ENCODE measurements around the gene ZDHHC5.

Gene ZDHHC5

GRCh38 chr11:57635246-57635645, 32.7 kb upstream of the ZDHHC5 start:
- no peak for TF ChIP-seq CTCF (IDR thresholded peaks at IDR 0.05)
- Histone ChIP-seq H3K4me3 (no peak overlapping the region), H3K27me3 (no peaks in the 10 kb centered on the region), H3K36me3 (no peaks in the 10 kb centered on the region), H3K9me3 (no peaks in the 10 kb centered on the region), H3K4me1 (peaks cover 3 to 23% (median 22%) of the 10 kb centered on the region in 4 donors), H3K27ac (no peak overlapping the region)
- DNase-seq, result no peak
- intact Hi-C loops (cut with DNase I; ENCODE audit: low total_unique reads), result loop anchor here (5.0 kb wide), 1 partner anchor 38 kb away; the partner anchor contains the start of gene SERPING1

- DNase-seq, result no peak
- Histone ChIP-seq H3K36me3 (no peaks in the 10 kb centered on the region), H3K4me3 (peak overlapping the region; percentile 81 to 91), H3K4me1 (peaks cover 3 to 32% (median 26%) of the 10 kb centered on the region in 4 donors), H3K9me3 (no peaks in the 10 kb centered on the region), H3K27me3 (no peaks in the 10 kb centered on the region), H3K27ac (peak overlapping the region; percentile 76)
- no peak for TF ChIP-seq CTCF (IDR thresholded peaks at IDR 0.05)
- intact Hi-C loops (cut with DNase I; ENCODE audit: low total_unique reads), result loop anchor here (5.0 kb wide), 1 partner anchor 40 kb away; the partner anchor contains the start of gene SERPING1
These were observed 30.3 kb upstream of the ZDHHC5 start for GRCh38 chr11:57637626-57638004.

GRCh38 chr11:57638005-57638781, 29.7 kb upstream of the ZDHHC5 start:
- H3K27me3 ChIP-seq, result no peaks in the 10 kb centered on the region
- H3K27ac ChIP-seq, result peak overlapping the region; percentile 76
- H3K36me3 ChIP-seq, result no peaks in the 10 kb centered on the region
- no peak for TF ChIP-seq CTCF (IDR thresholded peaks at IDR 0.05)
- peaks cover 3 to 32% (median 26%) of the 10 kb centered on the region in 4 donors for H3K4me1 ChIP-seq
- DNase-seq, result peak in 1 of 2 donors; percentile 69
- no peaks in the 10 kb centered on the region for H3K9me3 ChIP-seq
- H3K4me3 ChIP-seq, result peak overlapping the region; percentile 81 to 91
- intact Hi-C loops (cut with DNase I; ENCODE audit: low total_unique reads), result loop anchor here (5.0 kb wide), 1 partner anchor 41 kb away; the partner anchor contains the start of gene SERPING1

- intact Hi-C loops (cut with DNase I; ENCODE audit: low total_unique reads), result loop anchor here (5.0 kb wide), 1 partner anchor 42 kb away; the partner anchor contains the start of gene SERPING1
- H3K9me3 ChIP-seq, result no peaks in the 10 kb centered on the region
- peaks cover 3 to 32% (median 26%) of the 10 kb centered on the region in 4 donors for H3K4me1 ChIP-seq
- no peak for DNase-seq
- no peaks in the 10 kb centered on the region for H3K36me3 ChIP-seq
- H3K27me3 ChIP-seq, result no peaks in the 10 kb centered on the region
- no peak for TF ChIP-seq CTCF (IDR thresholded peaks at IDR 0.05)
- H3K4me3 ChIP-seq, result peak overlapping the region; percentile 81 to 91
- H3K27ac ChIP-seq, result peak overlapping the region; percentile 76
These were observed 29.0 kb upstream of the ZDHHC5 start for GRCh38 chr11:57638811-57639320.

GRCh38 chr11:57639321-57640067, 28.4 kb upstream of the ZDHHC5 start:
- Histone ChIP-seq H3K4me1 (peaks cover 3 to 37% (median 32%) of the 10 kb centered on the region in 4 donors), H3K36me3 (no peaks in the 10 kb centered on the region), H3K9me3 (no peaks in the 10 kb centered on the region), H3K4me3 (peak overlapping the region; percentile 81 to 91), H3K27me3 (no peaks in the 10 kb centered on the region), H3K27ac (peak overlapping the region in 1 of 2 donors; percentile 76)
- TF ChIP-seq CTCF (IDR thresholded peaks at IDR 0.05), result no peak
- no peak for DNase-seq
- intact Hi-C loops (cut with DNase I; ENCODE audit: low total_unique reads), result loop anchor here (2.0 to 10.0 kb wide), 4 partner anchors 42 to 185 kb away; partner anchors contain the start of gene SERPING1
